CD4-positive, alpha-beta T cell treated with Interleukin-1 beta for 1 hour (primary cell): Measurements from ENCODE around the gene FGF19.

Experiments used
- DNase-seq, 2 donors: peaks; one replicate each; pipeline ENCODE4 v3.0.0-alpha.2; 2020 to 2022

Gene FGF19

GRCh38 chr11:69667619-69668604 is 35.9 kb downstream of the FGF19 start:
- DNase-seq: no peak

GRCh38 chr11:69666752-69667536 is 36.9 kb downstream of the FGF19 start:
- DNase-seq: no peak

GRCh38 chr11:69666261-69666660 is 37.6 kb downstream of the FGF19 start:
- DNase-seq: no peak

- no peak for DNase-seq
These were observed 38.2 kb downstream of the FGF19 start for GRCh38 chr11:69665669-69666068.

GRCh38 chr11:69664901-69665300 is 38.9 kb downstream of the FGF19 start:
- no peak for DNase-seq

GRCh38 chr11:69664103-69664775 is 39.6 kb downstream of the FGF19 start:
- DNase-seq: no peak

- DNase-seq: no peak
These were observed 40.5 kb downstream of the FGF19 start for GRCh38 chr11:69663326-69663725.

- no peak for DNase-seq
These were observed 41.0 kb downstream of the FGF19 start for GRCh38 chr11:69662806-69663205.

- no peak for DNase-seq
These were observed 41.7 kb downstream of the FGF19 start for GRCh38 chr11:69662021-69662698.

GRCh38 chr11:69661413-69661715 is 42.5 kb downstream of the FGF19 start:
- no peak for DNase-seq

GRCh38 chr11:69660001-69660500 is 43.8 kb downstream of the FGF19 start:
- no peak for DNase-seq

GRCh38 chr11:69659591-69659990 is 44.2 kb downstream of the FGF19 start:
- no peak for DNase-seq

GRCh38 chr11:69658626-69659450 is 45.0 kb downstream of the FGF19 start:
- no peak for DNase-seq

GRCh38 chr11:69657911-69658625 is 45.8 kb downstream of the FGF19 start:
- no peak for DNase-seq

- no peak for DNase-seq
These were observed 46.3 kb downstream of the FGF19 start for GRCh38 chr11:69657456-69657910.

- DNase-seq: no peak
These were observed 47.0 kb downstream of the FGF19 start for GRCh38 chr11:69656536-69657455.

GRCh38 chr11:69655479-69656428 is 48.1 kb downstream of the FGF19 start:
- DNase-seq: no peak

GRCh38 chr11:69654660-69655478 is 49.0 kb downstream of the FGF19 start:
- DNase-seq: no peak
